Duodenal mucosa (tissue), 2 donors: Measurements from ENCODE around the gene TIA1.
"Not testable (repeated sequence)": the region's sequence is repeated elsewhere in the genome, so short reads cannot be mapped to it uniquely, and the experiment has no call there.

ENCODE experiments used
- H3K27ac ChIP-seq: one replicate; pipeline ENCODE4 v1.7.0; 2013; ENCODE audit warnings: low read depth, low read length
- H3K27me3 ChIP-seq, 2 donors: one replicate each; pipeline ENCODE4 v1.7.0; 2013; ENCODE audit warnings: low read length in 2 of 2, control low read depth in 1 of 2; ENCODE audit not compliant: insufficient read depth in 2 of 2, control insufficient read depth in 1 of 2
- H3K36me3 ChIP-seq, 2 donors: one replicate each; pipeline ENCODE4 v1.7.0; 2013; ENCODE audit warnings: low read length in 2 of 2, control low read depth in 1 of 2; ENCODE audit not compliant: insufficient read depth in 2 of 2, control insufficient read depth in 1 of 2
- H3K4me1 ChIP-seq, 2 donors: one replicate each; pipeline ENCODE4 v1.7.0; 2013; ENCODE audit warnings: low read length in 2 of 2, control low read depth in 1 of 2; ENCODE audit not compliant: insufficient read depth in 2 of 2, control insufficient read depth in 1 of 2
- H3K4me3 ChIP-seq, 2 donors: one replicate each; pipeline ENCODE4 v1.7.0; 2013; ENCODE audit warnings: low read length in 2 of 2, low read depth in 1 of 2
- H3K9ac ChIP-seq, 2 donors: one replicate each; pipeline ENCODE4 v1.7.0; 2013; ENCODE audit warnings: low read length in 2 of 2, low read depth in 1 of 2
- H3K9me3 ChIP-seq, 2 donors: one replicate each; pipeline ENCODE4 v1.7.0; 2013; ENCODE audit warnings: low read length in 2 of 2, control low read depth in 1 of 2; ENCODE audit not compliant: control insufficient read depth in 1 of 2

TIA1 gene

GRCh38 chr2:70248181-70248847 lies at the start of gene TIA1:
Gene TIA1 (minus strand): TSS chr2:70248628. CDS start chr2:70248430, 198 bp downstream.
- Histone ChIP-seq H3K27me3 (no peaks in the 10 kb centered on the region), H3K36me3 (no peaks in the 10 kb centered on the region), H3K4me1 (peaks cover 20 to 21% of the 10 kb centered on the region in 2 donors)

GRCh38 chr2:70297828-70298227 lies 49.4 kb upstream of the TIA1 start:
- H3K36me3 ChIP-seq, result peaks cover 8 to 29% of the 10 kb centered on the region in 2 donors
- H3K9ac ChIP-seq, H3K9me3 ChIP-seq, H3K4me3 ChIP-seq, H3K27ac ChIP-seq, H3K27me3 ChIP-seq: not testable (repeated sequence)
- peaks cover 6 to 15% of the 10 kb centered on the region in 2 donors for H3K4me1 ChIP-seq

More at GRCh38 chr2:70248181-70248847, at the start of gene TIA1:
- Histone ChIP-seq H3K9ac (peak within 1 kb of the TSS; percentile 100), H3K27ac (peak within 1 kb of the TSS; percentile 99), H3K9me3 (no peaks in the 10 kb centered on the region), H3K4me3 (peak within 1 kb of the TSS; percentile 100)

GRCh38 chr2:70283500-70284191 lies 35.2 kb upstream of the TIA1 start:
- Histone ChIP-seq H3K27ac (no peak overlapping the region), H3K9ac (no peak overlapping the region), H3K36me3 (peaks cover 36 to 81% of the 10 kb centered on the region in 2 donors), H3K4me1 (no peaks in the 10 kb centered on the region), H3K9me3 (no peaks in the 10 kb centered on the region), H3K4me3 (no peak overlapping the region), H3K27me3 (no peaks in the 10 kb centered on the region)

- no peak overlapping the region for H3K4me3 ChIP-seq
- H3K9me3 ChIP-seq, result no peaks in the 10 kb centered on the region
- no peak overlapping the region for H3K27ac ChIP-seq
- H3K27me3 ChIP-seq, result no peaks in the 10 kb centered on the region
- peaks cover 29 to 73% of the 10 kb centered on the region in 2 donors for H3K36me3 ChIP-seq
- no peaks in the 10 kb centered on the region for H3K4me1 ChIP-seq
- H3K9ac ChIP-seq, result no peak overlapping the region
Observed at GRCh38 chr2:70282439-70282838, 34.0 kb upstream of the TIA1 start.

GRCh38 chr2:70280242-70280798 lies 31.9 kb upstream of the TIA1 start:
- Histone ChIP-seq H3K4me3 (no peak overlapping the region), H3K27ac (no peak overlapping the region), H3K9me3 (no peaks in the 10 kb centered on the region), H3K27me3 (no peaks in the 10 kb centered on the region), H3K9ac (no peak overlapping the region), H3K4me1 (no peaks in the 10 kb centered on the region), H3K36me3 (peaks cover 16 to 65% of the 10 kb centered on the region in 2 donors)

GRCh38 chr2:70270323-70270722 lies 21.9 kb upstream of the TIA1 start:
- Histone ChIP-seq H3K4me3 (no peak overlapping the region), H3K4me1 (no peaks in the 10 kb centered on the region), H3K27me3 (no peaks in the 10 kb centered on the region), H3K27ac (no peak overlapping the region), H3K36me3 (peaks cover 7 to 15% of the 10 kb centered on the region in 2 donors), H3K9me3 (no peaks in the 10 kb centered on the region), H3K9ac (no peak overlapping the region)

- H3K27ac ChIP-seq, result not testable (repeated sequence)
Observed at GRCh38 chr2:70269422-70270302, 21.2 kb upstream of the TIA1 start.

GRCh38 chr2:70266925-70267324 lies 18.5 kb upstream of the TIA1 start:
- H3K4me3 ChIP-seq, H3K9ac ChIP-seq, H3K9me3 ChIP-seq, H3K27me3 ChIP-seq, H3K4me1 ChIP-seq, H3K27ac ChIP-seq: not testable (repeated sequence)
- peaks cover 6 to 17% of the 10 kb centered on the region in 2 donors for H3K36me3 ChIP-seq

More at GRCh38 chr2:70269422-70270302, 21.2 kb upstream of the TIA1 start:
- not testable (repeated sequence) for H3K4me3 ChIP-seq, H3K9me3 ChIP-seq, H3K9ac ChIP-seq, H3K4me1 ChIP-seq, H3K27me3 ChIP-seq
- peaks cover 3 to 16% of the 10 kb centered on the region in 2 donors for H3K36me3 ChIP-seq

- peaks cover 7 to 12% of the 10 kb centered on the region in 2 donors for H3K4me1 ChIP-seq
- no peak overlapping the region for H3K9ac ChIP-seq
- no peak overlapping the region for H3K4me3 ChIP-seq
Observed at GRCh38 chr2:70261501-70261900, 13.1 kb upstream of the TIA1 start.

More at GRCh38 chr2:70261501-70261900, 13.1 kb upstream of the TIA1 start:
- Histone ChIP-seq H3K27me3 (no peaks in the 10 kb centered on the region), H3K9me3 (no peaks in the 10 kb centered on the region), H3K36me3 (peaks cover 6 to 30% of the 10 kb centered on the region in 2 donors), H3K27ac (no peak overlapping the region)
